ENCODE results near the gene DYNLL1.

- TF ChIP-seq CTCF (conservative IDR thresholded peaks at IDR 0.05; ENCODE audit: low read depth in 2 of 2): no peak
- TF ChIP-seq POLR2AphosphoS5 (IDR thresholded peaks at IDR 0.05; ENCODE audit: low read depth): no peak
- TF ChIP-seq EZH2phosphoT487 (IDR thresholded peaks at IDR 0.05; ENCODE audit: unreplicated experiment): no peak
Observed at GRCh38 chr12:120470150-120470784, 25.6 kb upstream of the DYNLL1 start.

Measured in GM23338 (cell line).